GM23338 (cell line): ENCODE measurements around the gene UMOD.

Experiments
- CREB1 ChIP-seq: fragments of 250-450 bp; sonication (Bioruptor Pico); IDR thresholded peaks from 2 replicates; pipeline ENCODE4 v1.5.0; 2020; ENCODE audit warnings: low read depth, mild to moderate bottlenecking, moderate library complexity
- EZH2 ChIP-seq: fragments of 200-600 bp; sonication (generic); IDR thresholded peaks from one replicate; pipeline ENCODE4 v1.8.0; 2017; ENCODE audit warnings: antibody characterized with exemption, mild to moderate bottlenecking, low read depth; ENCODE audit not compliant: unreplicated experiment
- EZH2phosphoT487 ChIP-seq: fragments of 200-600 bp; sonication (generic); IDR thresholded peaks from one replicate; pipeline ENCODE4 v1.8.1; 2018; ENCODE audit warnings: antibody characterized with exemption; ENCODE audit not compliant: unreplicated experiment
- POLR2AphosphoS5 ChIP-seq: IDR thresholded peaks from 2 replicates; pipeline ENCODE4 v1.6.1; 2016; ENCODE audit warnings: antibody characterized with exemption, low read depth
- STAT1 ChIP-seq: IDR thresholded peaks from one replicate; pipeline ENCODE4 v1.6.1; 2016; ENCODE audit warnings: antibody characterized with exemption; ENCODE audit not compliant: unreplicated experiment
- TF ChIP-seq, protein P1 (sequence below), 2 experiments: fragments of 200-600 bp in 1 of 2; sonication (generic) in 1 of 2; conservative IDR thresholded peaks; 2 replicates each; pipeline versions ENCODE4 v1.5.1 to v1.6.1; 2016 to 2017; ENCODE audit warnings: antibody characterized with exemption in 2 of 2, low read depth in 2 of 2, mild to moderate bottlenecking in 2 of 2, moderate library complexity in 1 of 2

DNA sequence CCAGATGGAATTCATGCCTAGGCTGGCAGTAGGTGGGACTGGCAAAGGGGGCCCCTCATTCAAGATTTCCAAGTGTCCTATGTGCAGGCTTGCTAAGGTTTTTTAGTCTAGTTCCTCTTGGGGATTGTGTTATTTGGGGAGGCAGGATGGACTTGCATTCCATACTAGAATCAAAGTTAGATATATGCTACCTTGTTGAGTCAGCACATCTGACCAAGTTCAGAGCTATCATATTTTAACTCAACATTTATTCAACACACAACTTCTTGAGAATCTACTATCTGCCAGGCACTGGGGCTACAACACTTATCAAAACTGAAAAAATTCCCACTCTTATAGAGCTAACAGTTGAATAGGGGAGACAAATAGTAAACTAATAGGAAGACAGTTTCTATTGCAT lies 31.9 kb downstream of the UMOD start:
- no peak for TF ChIP-seq EZH2phosphoT487
- no peak for TF ChIP-seq STAT1
- TF ChIP-seq, protein P1, sequence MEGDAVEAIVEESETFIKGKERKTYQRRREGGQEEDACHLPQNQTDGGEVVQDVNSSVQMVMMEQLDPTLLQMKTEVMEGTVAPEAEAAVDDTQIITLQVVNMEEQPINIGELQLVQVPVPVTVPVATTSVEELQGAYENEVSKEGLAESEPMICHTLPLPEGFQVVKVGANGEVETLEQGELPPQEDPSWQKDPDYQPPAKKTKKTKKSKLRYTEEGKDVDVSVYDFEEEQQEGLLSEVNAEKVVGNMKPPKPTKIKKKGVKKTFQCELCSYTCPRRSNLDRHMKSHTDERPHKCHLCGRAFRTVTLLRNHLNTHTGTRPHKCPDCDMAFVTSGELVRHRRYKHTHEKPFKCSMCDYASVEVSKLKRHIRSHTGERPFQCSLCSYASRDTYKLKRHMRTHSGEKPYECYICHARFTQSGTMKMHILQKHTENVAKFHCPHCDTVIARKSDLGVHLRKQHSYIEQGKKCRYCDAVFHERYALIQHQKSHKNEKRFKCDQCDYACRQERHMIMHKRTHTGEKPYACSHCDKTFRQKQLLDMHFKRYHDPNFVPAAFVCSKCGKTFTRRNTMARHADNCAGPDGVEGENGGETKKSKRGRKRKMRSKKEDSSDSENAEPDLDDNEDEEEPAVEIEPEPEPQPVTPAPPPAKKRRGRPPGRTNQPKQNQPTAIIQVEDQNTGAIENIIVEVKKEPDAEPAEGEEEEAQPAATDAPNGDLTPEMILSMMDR (conservative IDR thresholded peaks at IDR 0.05; ENCODE audit: low read depth in 2 of 2): no peak
- no peak for TF ChIP-seq EZH2
- no peak for TF ChIP-seq CREB1 (CRISPR knock-in tag)
- TF ChIP-seq POLR2AphosphoS5: no peak
